Breast epithelium (tissue), 3 donors: ENCODE measurements around the gene RPRD2.

ENCODE experiments used
- POLR2A ChIP-seq: fragments of 450-650 bp; IDR thresholded peaks from one replicate; pipeline ENCODE4 v1.6.1; 2016; ENCODE audit warnings: antibody characterized with exemption, mild to moderate bottlenecking, moderate library complexity
- TF ChIP-seq, protein P1 (sequence below), 3 donors: fragments of 450-650 bp; IDR thresholded peaks; one replicate each; pipeline ENCODE4 v1.5.1; 2016 to 2017; ENCODE audit warnings: antibody characterized with exemption in 3 of 3, mild to moderate bottlenecking in 3 of 3, moderate library complexity in 3 of 3

DNA sequence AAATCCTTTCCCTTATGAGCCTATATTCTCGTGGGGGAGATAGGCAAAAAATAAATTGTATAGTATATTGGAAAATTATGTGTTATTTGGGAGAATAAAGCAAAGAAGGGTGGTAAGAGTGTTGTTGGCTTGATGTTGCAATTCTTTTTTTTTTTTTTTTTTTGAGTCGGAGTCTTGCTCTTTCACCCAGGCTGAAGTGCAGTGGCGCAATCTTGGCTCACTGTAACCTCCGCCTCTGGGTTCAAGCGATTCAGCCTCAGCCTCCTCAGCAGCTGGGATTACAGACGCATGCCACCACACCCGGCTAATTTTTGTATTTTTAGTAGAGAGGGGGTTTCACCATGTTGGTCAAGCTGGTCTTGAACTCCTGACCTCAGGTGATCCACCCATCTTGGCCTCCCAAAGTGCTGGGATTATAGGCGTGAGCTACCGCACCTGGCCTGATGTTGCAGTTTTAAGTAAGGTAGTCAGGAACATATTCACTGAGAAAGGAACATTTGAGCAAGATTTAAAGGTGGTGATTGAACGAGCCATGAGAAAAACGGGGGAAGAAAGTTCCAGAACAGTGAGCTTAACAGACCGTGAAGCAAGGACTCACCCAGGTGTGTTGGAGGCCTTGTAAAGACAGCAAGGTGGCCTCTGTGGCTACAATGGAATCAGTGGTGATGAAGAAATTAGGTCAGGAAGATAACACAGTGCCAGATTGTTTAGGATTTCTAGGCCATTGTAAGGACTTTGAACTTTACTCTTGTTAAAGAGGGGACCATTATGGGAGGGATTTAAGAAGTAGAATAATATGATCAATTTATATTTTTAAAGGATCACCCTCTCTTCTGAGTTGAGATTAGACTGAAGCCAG lies 45.8 kb downstream of the RPRD2 start:
- no peak for TF ChIP-seq POLR2A
- TF ChIP-seq, protein P1, sequence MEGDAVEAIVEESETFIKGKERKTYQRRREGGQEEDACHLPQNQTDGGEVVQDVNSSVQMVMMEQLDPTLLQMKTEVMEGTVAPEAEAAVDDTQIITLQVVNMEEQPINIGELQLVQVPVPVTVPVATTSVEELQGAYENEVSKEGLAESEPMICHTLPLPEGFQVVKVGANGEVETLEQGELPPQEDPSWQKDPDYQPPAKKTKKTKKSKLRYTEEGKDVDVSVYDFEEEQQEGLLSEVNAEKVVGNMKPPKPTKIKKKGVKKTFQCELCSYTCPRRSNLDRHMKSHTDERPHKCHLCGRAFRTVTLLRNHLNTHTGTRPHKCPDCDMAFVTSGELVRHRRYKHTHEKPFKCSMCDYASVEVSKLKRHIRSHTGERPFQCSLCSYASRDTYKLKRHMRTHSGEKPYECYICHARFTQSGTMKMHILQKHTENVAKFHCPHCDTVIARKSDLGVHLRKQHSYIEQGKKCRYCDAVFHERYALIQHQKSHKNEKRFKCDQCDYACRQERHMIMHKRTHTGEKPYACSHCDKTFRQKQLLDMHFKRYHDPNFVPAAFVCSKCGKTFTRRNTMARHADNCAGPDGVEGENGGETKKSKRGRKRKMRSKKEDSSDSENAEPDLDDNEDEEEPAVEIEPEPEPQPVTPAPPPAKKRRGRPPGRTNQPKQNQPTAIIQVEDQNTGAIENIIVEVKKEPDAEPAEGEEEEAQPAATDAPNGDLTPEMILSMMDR (IDR thresholded peaks at IDR 0.05) = no peak
